Activated CD8-positive, alpha-beta T cell treated with anti-CD3 and anti-CD28 coated beads, Interleukin-2, amount 10 ng/mL, durations not matched to agents 7 days and 5 days (primary cell): ENCODE results near the gene SGO1. TPM values are rescaled to one million over a fixed set of nuclear protein-coding genes. Genes with fewer than 3 reads are reported as not detected.
"Not testable (repeated sequence)": the region's sequence is repeated elsewhere in the genome, so short reads cannot be mapped to it uniquely, and the experiment has no call there.

Source experiments
- ATAC-seq: fragments of 150-1000 bp; cut with Tn5 transposase; one replicate; pipeline ENCODE4 v1.10.0; 2021; ENCODE audit warnings: moderate library complexity
- CTCF ChIA-PET: fragments of 350-600 bp; sonication (Branson Sonifier 250); formaldehyde crosslinking; loops from one replicate; lab custom pipeline; 2021; ENCODE audit warnings: antibody characterized with exemption; lab: Charles Lee
- POLR2A ChIA-PET: fragments of 350-600 bp; sonication (Branson Sonifier 250); formaldehyde crosslinking; loops from one replicate; lab custom pipeline; 2021; ENCODE audit warnings: antibody characterized with exemption; lab: Charles Lee
- DNase-seq: peaks from one replicate; pipeline ENCODE4 v3.0.0-alpha.2; 2020
- H3K27ac Mint-ChIP-seq: one replicate; pipeline ENCODE4 v1.8.0; 2021; ENCODE audit warnings: mild to moderate bottlenecking, mixed read lengths
- H3K27me3 Mint-ChIP-seq: one replicate; pipeline ENCODE4 v1.8.0; 2021; ENCODE audit warnings: low read depth, mixed read lengths
- H3K36me3 Mint-ChIP-seq: one replicate; pipeline ENCODE4 v1.8.0; 2021; ENCODE audit warnings: low read depth, mixed read lengths
- H3K4me1 Mint-ChIP-seq: one replicate; pipeline ENCODE4 v1.8.0; 2021; ENCODE audit warnings: low read depth, mixed read lengths
- H3K4me3 Mint-ChIP-seq: one replicate; pipeline ENCODE4 v1.8.0; 2021; ENCODE audit warnings: mild to moderate bottlenecking, mixed read lengths
- H3K9me3 Mint-ChIP-seq: one replicate; pipeline ENCODE4 v1.8.0; 2022; ENCODE audit warnings: mixed read lengths; ENCODE audit not compliant: insufficient read depth
- total RNA-seq, 2 experiments: library from RNA; stranded (reverse); gene quantifications; one replicate each; pipeline ENCODE4 v1.2.3, GENCODE V29; 2021

Gene SGO1
- 10 to 100 TPM; 43.6 to 43.7 TPM for total RNA-seq

GRCh38 chr3:20185679-20186599 is at the start of gene SGO1:
TSS of gene SGO1 (minus strand) at chr3:20186206. CDS start at chr3:20184027, 2,179 bp downstream.
- Mint-ChIP-seq H3K27ac (no peak within 1 kb of the TSS), H3K9me3 (no peaks in the 10 kb centered on the region), H3K4me3 (no peak within 1 kb of the TSS), H3K4me1 (peaks cover 24% of the 10 kb centered on the region), H3K36me3 (peaks cover 28% of the 10 kb centered on the region), H3K27me3 (no peaks in the 10 kb centered on the region)
- CTCF ChIA-PET = interaction anchor here (0.7 to 2.6 kb wide), 11 partner anchors 9 to 301 kb away, joined by 3 to 6 read pairs (median 3); partner anchors contain the start of gene KAT2B
- DNase-seq (peak; percentile 100), ATAC-seq (peak; percentile 94)
- POLR2A ChIA-PET = interaction anchor here (0.5 to 4.2 kb wide), 20 partner anchors 13 to 249 kb away, joined by 3 to 48 read pairs (median 3); partner anchors contain the start of genes KAT2B and RAB5A

DNA sequence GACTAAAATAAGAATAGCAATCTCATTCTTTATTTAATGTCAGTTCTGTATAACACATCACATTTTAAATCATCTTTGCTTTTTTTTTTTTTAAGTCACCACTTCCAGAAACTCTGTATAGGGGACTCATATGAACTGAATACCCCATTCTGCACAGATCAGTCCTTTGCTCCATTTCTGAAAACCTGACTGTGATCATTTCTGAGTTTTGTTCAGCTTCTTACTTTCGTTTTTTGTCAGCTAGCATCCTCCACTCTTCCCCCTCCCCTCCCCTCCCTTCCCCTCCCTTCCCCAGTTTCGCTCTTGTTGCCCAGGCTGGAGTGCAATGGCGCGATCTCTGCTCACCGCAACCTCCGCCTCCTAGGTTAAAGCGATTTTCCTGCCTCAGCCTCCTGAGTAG is 49.8 kb upstream of the SGO1 start:
- H3K9me3 Mint-ChIP-seq = no peaks in the 10 kb centered on the region
- no peak for ATAC-seq
- no peaks in the 10 kb centered on the region for H3K4me1 Mint-ChIP-seq
- no peak overlapping the region for H3K4me3 Mint-ChIP-seq
- no peak overlapping the region for H3K27ac Mint-ChIP-seq
- no peaks in the 10 kb centered on the region for H3K36me3 Mint-ChIP-seq
- H3K27me3 Mint-ChIP-seq = no peaks in the 10 kb centered on the region
- POLR2A ChIA-PET = no interaction called here
- CTCF ChIA-PET = interaction anchor here (0.6 kb wide), 1 partner anchor 10 kb away, joined by 3 read pairs; no protein-coding TSS in a partner anchor
- DNase-seq = no peak

DNA sequence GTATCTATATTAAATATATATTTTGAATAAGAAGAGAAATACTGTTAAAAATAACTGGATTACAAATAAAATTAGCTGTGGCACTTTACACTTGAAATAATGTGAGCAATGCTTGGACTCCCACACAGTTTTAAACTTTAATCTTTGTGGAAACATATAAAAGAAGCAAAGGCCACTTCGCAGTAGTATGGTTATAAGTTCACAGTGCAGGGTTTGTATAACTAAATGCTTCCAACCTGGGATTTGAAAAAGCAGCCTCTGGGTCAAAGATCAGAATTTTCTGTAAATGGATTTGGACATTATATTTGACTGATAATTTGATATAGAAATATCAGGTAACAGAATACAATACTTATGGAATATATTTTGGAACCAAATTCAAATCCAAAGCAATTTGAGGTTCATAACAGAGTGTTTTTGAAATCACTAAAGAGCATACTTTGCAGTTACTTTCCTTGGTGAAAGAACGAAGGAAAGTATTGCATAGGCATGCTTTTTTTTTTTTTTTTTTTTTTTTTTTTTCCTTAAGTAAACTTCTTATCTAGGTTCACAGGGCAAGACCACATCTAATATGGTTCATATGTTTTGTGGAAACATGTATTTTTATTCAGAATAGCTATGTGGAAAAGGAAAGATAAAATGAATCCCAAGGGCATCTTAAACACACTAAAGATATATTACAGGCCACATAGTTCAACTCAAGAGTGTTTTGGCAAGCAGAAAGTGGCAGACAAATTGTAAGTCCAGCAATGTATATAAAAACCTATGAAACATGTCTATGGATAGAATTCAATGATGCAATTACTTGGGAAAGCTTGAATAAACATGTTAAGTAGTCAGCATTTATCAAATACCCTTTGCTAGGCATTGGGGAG is 47.1 kb upstream of the SGO1 start:
- no peak for DNase-seq
- H3K9me3 Mint-ChIP-seq = no peaks in the 10 kb centered on the region
- no peaks in the 10 kb centered on the region for H3K36me3 Mint-ChIP-seq
- H3K4me1 Mint-ChIP-seq = no peaks in the 10 kb centered on the region
- ChIA-PET CTCF (no interaction called here), POLR2A (no interaction called here)
- no peak for ATAC-seq
- H3K27ac Mint-ChIP-seq = no peak overlapping the region
- no peak overlapping the region for H3K4me3 Mint-ChIP-seq
- peaks cover 3% of the 10 kb centered on the region for H3K27me3 Mint-ChIP-seq

- ChIA-PET POLR2A (no interaction called here), CTCF (no interaction called here)
- Mint-ChIP-seq H3K4me1 (no peaks in the 10 kb centered on the region), H3K4me3 (no peak overlapping the region), H3K9me3 (no peaks in the 10 kb centered on the region), H3K27me3 (peaks cover 7% of the 10 kb centered on the region), H3K27ac (no peak overlapping the region), H3K36me3 (no peaks in the 10 kb centered on the region)
- ATAC-seq = no peak
- DNase-seq = no peak
Observed at GRCh38 chr3:20230954-20231353, 44.9 kb upstream of the SGO1 start.

DNA sequence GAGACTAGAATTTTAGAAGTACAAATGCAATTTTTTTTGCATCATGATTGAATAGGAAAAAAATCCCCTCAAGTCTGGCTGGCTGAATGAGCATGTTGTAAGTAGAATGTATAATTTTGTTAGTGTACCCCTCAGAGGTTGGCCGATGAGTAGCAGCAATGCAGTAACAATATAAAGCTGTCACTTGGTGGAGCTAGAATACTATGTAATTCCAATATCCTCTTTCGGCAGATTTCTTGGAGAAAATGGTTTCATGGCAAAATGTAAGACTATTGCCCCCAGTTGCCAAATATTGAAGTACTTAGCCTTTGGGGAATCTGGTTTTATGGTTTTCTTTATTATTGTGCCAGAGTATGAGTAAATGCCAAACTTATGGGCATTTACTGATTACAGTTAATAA is 39.8 kb upstream of the SGO1 start:
- H3K27me3 Mint-ChIP-seq = peaks cover 13% of the 10 kb centered on the region
- H3K36me3 Mint-ChIP-seq = no peaks in the 10 kb centered on the region
- CTCF ChIA-PET = interaction anchor here (0.9 kb wide), 1 partner anchor 10 kb away, joined by 3 read pairs; no protein-coding TSS in a partner anchor
- no peak overlapping the region for H3K27ac Mint-ChIP-seq
- H3K4me3 Mint-ChIP-seq = no peak overlapping the region
- no peaks in the 10 kb centered on the region for H3K4me1 Mint-ChIP-seq
- POLR2A ChIA-PET = no interaction called here
- ATAC-seq = no peak
- no peak for DNase-seq
- no peaks in the 10 kb centered on the region for H3K9me3 Mint-ChIP-seq

DNA sequence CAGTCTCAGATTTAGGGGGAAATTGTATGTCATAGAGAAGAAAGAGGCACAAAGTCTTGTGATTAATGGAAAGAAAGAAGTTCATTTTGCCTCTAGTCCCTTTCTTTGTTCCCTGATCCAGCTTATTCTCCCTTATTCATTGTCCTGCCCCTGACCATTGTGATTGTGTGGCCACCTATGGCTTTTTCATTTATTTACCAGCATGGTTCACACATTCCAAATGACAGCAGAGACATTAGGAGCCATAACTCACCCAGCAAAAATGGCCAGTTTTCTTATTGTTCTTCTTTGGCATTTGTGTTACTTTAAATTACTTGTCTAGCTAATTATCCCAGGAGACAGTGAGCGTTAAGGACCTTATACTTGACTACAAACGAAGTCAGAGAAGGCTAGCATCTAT is 36.3 kb upstream of the SGO1 start:
- no peaks in the 10 kb centered on the region for H3K4me1 Mint-ChIP-seq
- H3K4me3 Mint-ChIP-seq = no peak overlapping the region
- no peak for ATAC-seq
- no peaks in the 10 kb centered on the region for H3K9me3 Mint-ChIP-seq
- DNase-seq = no peak
- H3K27me3 Mint-ChIP-seq = peaks cover 8% of the 10 kb centered on the region
- POLR2A ChIA-PET = no interaction called here
- CTCF ChIA-PET = no interaction called here
- H3K36me3 Mint-ChIP-seq = no peaks in the 10 kb centered on the region
- H3K27ac Mint-ChIP-seq = no peak overlapping the region

GRCh38 chr3:20218215-20218614 is 32.2 kb upstream of the SGO1 start:
- DNase-seq = no peak
- Mint-ChIP-seq H3K36me3 (no peaks in the 10 kb centered on the region), H3K4me1 (no peaks in the 10 kb centered on the region), H3K4me3 (no peak overlapping the region), H3K27ac (no peak overlapping the region), H3K27me3 (peaks cover 11% of the 10 kb centered on the region), H3K9me3 (no peaks in the 10 kb centered on the region)
- CTCF ChIA-PET = no interaction called here
- POLR2A ChIA-PET = no interaction called here
- no peak for ATAC-seq

DNA sequence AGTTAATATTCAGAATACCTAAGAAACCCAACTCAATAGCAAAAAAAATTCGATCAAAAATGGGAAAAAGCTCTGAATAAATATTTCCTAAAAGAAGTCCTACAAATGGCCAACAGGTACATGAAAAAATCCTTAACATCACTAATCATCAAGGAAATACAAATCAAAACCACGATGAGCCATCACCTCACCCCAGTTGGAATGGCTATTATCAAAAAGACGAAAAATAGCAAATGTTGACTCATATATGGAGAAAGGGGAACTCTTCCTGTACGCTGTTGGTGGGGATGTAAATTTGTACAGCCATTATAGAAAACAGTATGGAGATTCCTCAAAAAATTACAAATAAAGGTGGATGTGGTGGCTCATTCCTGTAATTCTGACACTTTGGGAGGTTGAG is 29.6 kb upstream of the SGO1 start:
- ChIA-PET CTCF (interaction anchor here (1.5 kb wide), 1 partner anchor 9 kb away, joined by 3 read pairs; no protein-coding TSS in a partner anchor), POLR2A (no interaction called here)
- Mint-ChIP-seq H3K4me3 (no peak overlapping the region), H3K9me3 (no peaks in the 10 kb centered on the region), H3K27me3 (peaks cover 5% of the 10 kb centered on the region), H3K4me1 (no peaks in the 10 kb centered on the region), H3K36me3 (no peaks in the 10 kb centered on the region), H3K27ac (no peak overlapping the region)
- DNase-seq (no peak), ATAC-seq (no peak)

GRCh38 chr3:20213491-20213890 is 27.5 kb upstream of the SGO1 start:
- CTCF ChIA-PET, H3K27ac Mint-ChIP-seq, POLR2A ChIA-PET, H3K4me3 Mint-ChIP-seq, H3K27me3 Mint-ChIP-seq, ATAC-seq, H3K9me3 Mint-ChIP-seq, H3K36me3 Mint-ChIP-seq, H3K4me1 Mint-ChIP-seq, DNase-seq: not testable (repeated sequence)

GRCh38 chr3:20207945-20208344 is 21.9 kb upstream of the SGO1 start:
- DNase-seq, H3K4me3 Mint-ChIP-seq, ATAC-seq, H3K36me3 Mint-ChIP-seq, H3K4me1 Mint-ChIP-seq, POLR2A ChIA-PET, H3K27ac Mint-ChIP-seq, H3K9me3 Mint-ChIP-seq: not testable (repeated sequence)
- H3K27me3 Mint-ChIP-seq = peaks cover 13% of the 10 kb centered on the region
- CTCF ChIA-PET = interaction anchor here (1.5 kb wide), 1 partner anchor 24 kb away, joined by 6 read pairs; no protein-coding TSS in a partner anchor

DNA sequence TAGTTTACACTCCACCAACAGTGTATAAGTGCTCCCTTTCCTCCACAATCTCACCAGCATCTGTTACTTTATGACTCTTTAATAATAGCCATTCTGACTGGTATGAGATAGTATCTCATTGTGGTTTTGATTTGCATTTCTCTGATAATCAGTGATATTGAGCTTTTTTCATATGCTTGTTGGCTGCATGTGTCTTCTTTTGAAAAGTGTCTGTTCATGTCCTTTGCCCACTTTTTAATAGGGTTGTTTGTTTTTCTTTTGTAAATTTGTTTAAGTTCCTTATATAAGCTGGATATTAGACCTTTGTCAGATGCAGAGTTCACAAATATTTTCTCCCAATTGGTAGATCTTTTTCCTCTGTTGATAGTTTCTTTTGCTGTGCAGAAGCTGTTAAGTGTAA is 19.9 kb upstream of the SGO1 start:
- DNase-seq, ATAC-seq, H3K4me1 Mint-ChIP-seq, CTCF ChIA-PET, POLR2A ChIA-PET, H3K9me3 Mint-ChIP-seq, H3K36me3 Mint-ChIP-seq, H3K4me3 Mint-ChIP-seq, H3K27ac Mint-ChIP-seq: not testable (repeated sequence)
- peaks cover 15% of the 10 kb centered on the region for H3K27me3 Mint-ChIP-seq
